Measurements from ENCODE around the gene ETV6.

DNA sequence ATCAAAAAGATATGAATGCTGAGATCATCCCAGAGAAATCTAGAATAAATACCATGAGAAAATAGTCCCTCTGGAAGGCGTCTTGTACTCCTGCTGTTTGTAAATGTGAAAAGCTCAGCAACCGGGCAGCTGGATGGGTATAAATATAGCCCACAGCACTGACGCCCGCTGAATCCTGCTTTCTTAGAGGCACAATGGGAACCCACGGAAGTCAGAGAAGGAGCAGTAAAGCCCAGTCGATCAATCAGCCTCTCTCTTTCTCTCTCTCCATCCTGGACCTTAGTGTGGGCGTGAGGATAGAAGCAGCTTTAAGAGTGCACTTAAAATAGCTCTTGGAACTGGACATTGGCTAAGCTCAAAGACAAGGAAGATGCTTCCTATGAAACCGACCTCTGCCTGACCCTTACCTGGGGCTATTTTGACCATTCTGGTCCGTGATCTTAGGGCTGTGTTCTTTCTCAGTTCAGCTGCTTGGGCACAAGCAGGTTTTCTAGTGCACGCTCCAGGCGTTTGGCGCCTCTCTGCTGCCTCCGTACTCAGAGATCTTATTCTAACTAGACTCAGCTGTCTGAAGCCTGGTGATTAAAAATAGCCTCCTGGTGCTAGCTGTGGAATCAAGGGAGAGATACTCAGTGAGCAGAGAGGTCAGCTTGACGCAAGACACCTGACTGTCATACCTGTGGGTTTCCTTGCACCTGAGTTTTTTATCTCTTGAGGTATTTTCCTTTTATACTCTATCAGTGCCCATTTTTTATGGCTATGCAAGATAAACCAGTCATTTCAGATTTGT lies 144.6 kb downstream of the ETV6 start:
- TF ChIP-seq CTCF (optimal IDR thresholded peaks at IDR 0.05 in 1 of 3, IDR thresholded peaks at IDR 0.05 in 1 of 3, conservative IDR thresholded peaks at IDR 0.05 in 1 of 3; ENCODE audit: extremely low read depth in 1 of 3, insufficient read depth in 2 of 3, low read length in 3 of 3) (no peak), EZH2 (IDR thresholded peaks at IDR 0.05; ENCODE audit: low read length) (no peak)
